GM20431 (cell line): Measurements from ENCODE around the gene ZNF219.
"Not testable (repeated sequence)": the region's sequence is repeated elsewhere in the genome, so short reads cannot be mapped to it uniquely, and the experiment has no call there.

ENCODE experiments used
- in situ Hi-C: fragments of 300-500 bp; cut with MseI, MboI; formaldehyde crosslinking; loops from one replicate; pipeline ENCODE4 v1.15.0; 2020; ENCODE audit warnings: low sequenced_read_pairs; ENCODE audit not compliant: unreplicated experiment

Gene ZNF219

DNA sequence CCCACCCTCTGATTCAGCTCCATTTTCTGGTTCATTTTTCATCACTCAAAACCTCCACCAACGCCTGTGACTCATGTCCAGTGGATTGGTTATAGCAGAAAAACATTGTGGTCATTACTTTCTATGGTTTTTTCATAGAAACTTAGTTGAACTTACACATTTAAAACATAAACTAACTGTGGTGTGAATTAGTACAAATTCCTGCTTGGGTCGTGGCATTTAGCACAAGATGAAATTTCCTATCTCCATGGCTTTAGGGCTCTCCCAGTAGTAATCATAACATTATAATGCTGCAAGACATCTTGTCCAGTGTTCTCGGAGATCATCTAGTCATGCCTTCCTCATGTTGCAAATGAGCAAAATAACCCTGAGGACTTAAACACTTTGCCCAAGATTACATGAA, 49.2 kb downstream of the ZNF219 start:
- in situ Hi-C loops = no loop called here

DNA sequence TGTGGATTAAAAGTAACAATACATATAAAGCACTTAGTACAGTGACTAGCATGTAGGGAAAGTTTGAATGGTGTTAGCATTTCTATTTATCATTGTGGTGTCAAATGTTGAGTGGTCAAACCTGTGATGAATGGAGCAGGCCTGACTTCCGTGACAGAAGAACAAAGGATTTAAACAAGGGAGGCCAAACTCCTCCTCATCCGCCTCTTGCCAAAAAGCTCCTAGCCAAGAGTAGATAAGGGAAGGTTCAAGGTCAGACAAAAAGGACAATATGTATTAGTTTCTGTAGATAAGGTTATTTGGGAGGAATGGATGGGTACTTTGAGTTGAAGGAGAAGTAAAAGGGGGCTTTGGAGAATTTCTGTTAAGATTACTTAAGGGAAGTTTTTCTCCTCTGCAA, 49.8 kb downstream of the ZNF219 start:
- in situ Hi-C loops = no loop called here

DNA sequence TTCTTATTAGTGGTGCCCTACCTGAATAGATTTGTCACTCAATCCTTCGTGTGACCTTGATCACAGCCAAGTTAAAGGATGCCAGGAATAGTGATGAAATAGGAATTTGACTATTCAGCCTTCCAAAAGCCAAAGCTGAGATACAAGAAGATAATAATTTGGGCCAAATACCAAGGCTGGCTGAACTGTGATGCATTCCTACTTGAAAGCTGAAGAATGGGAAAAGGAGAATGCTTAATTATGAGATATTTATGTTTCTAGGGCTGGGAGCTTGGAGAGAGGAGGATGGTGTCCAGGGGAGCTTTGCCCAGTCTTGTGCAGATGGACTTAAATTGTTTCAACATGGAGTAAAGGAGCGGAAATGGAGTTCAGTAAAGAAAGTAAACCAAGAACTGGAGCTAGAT, 51.1 kb downstream of the ZNF219 start:
- in situ Hi-C loops = no loop called here

DNA sequence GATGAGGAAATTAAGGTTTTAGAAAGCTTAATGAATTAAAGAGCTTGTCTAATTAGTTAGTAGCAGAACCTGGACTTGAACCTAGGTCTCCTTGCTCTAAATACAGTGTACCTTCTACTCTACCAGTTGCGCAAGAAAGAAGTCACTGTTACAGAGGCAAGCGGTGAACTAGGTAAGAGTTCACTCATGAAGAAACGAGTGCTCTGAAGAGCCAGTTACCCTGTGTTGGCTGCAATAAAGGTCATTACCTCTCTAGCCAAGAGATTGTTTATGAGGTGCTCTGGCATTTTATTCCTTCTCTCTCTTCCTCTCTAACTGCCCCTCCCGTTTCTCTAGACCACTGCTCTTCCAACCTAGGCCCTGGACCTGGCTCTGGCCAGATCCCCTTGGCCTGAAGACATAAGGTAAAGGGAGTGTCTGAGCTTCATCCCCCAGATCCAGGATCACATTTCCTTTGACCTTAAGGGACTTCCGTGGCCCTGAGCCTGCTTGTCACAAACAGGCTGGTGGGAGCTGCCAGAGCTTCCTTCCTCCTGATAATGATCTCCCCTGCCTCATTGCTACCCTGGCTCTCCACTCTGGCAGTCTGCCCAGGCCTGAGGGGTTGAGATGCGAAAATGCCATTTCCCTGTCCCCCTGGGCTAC, 54.4 kb downstream of the ZNF219 start:
- in situ Hi-C loops = no loop called here

DNA sequence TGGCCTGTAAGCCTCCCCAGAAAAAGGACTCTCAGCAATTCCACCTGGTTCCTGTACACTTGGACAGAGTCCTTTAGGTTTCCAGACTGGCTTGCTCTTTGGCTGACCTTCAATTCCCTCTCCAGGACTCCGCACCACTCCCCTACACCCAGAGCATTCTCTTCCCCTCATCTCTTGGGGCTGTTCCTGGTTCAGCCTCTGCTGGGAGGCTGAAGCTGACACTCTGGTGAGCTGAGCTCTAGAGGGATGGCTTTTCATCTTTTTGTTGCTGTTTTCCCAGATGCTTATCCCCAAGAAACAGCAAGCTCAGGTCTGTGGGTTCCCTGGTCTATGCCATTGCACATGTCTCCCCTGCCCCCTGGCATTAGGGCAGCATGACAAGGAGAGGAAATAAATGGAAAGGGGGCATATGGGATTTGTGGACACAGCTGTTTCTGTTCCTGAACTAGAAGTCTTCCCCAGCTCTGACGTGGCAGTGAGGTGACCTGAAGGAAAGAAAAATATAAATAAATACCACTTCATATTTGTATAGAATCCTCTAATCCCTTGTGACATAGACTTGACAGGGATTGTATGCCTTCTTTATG, 55.0 kb downstream of the ZNF219 start:
- in situ Hi-C loops = no loop called here

DNA sequence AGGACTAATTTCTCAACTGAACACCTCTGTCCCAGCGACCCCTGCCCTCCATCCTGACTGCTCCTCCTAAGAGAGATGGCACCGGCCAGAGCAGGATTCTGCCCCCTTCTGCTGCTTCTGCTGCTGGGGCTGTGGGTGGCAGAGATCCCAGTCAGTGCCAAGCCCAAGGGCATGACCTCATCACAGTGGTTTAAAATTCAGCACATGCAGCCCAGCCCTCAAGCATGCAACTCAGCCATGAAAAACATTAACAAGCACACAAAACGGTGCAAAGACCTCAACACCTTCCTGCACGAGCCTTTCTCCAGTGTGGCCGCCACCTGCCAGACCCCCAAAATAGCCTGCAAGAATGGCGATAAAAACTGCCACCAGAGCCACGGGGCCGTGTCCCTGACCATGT, 55.5 kb downstream of the ZNF219 start:
- in situ Hi-C loops = no loop called here

DNA sequence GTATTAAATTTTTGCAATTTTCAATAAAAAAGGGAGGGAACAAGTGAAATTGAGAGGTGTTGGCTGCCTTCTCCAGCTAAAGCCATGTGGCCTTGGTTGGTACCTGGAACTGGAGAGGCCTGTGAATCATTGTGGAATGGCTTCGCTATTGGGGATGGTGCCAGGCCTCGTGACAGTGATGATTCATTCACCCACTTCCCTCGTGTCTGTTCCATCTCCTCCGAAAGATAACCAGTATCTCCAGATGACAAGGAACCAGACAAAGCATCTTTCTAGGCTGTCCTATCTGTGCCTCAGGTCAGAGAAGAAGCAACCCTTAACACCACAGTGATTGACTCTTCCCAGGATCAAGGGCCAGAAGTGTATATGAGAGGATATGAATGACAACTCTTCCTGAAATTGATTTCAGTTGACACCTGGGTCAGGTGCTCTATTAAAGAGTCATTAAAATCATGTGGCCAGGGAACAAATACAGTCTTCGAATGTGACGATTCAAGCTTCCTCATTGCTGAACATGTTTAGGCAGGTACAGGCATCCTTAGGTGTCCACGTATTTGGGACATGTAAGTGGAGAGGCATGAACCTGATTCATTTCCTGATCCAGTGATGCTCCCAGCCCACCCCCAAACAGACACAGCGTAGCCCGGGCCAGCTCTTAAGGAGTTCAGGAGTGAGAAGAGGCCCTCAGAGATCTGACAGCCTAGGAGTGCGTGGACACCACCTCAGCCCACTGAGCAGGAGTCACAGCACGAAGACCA, 56.6 kb downstream of the ZNF219 start, which contains the start of gene RNASE7:
Gene RNASE7, plus strand, starts transcription at position 687 of the 758 bp plus-strand sequence. CDS start 631 bp downstream, outside the sequence.
- in situ Hi-C loops = no loop called here

DNA sequence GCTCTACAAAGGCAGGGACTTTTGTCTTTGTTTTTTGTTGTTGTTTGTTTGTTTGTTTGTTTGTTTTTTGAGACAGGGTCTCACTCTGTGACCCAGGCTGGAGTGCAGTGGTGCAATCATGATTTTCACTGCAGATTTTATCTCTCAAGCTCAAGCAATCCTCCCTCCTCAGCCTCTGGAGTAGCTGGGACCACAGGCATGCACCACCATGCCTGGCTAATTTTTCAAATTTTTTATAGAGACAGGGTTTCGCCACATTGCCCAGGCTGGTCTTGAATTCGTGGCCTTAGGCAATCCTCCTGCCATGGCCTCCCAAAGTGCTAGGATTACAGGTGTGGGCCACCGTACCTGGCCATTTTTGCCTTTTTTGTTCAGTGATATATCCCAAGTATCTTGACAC, 57.5 kb downstream of the ZNF219 start:
- in situ Hi-C loops = not testable (repeated sequence)

DNA sequence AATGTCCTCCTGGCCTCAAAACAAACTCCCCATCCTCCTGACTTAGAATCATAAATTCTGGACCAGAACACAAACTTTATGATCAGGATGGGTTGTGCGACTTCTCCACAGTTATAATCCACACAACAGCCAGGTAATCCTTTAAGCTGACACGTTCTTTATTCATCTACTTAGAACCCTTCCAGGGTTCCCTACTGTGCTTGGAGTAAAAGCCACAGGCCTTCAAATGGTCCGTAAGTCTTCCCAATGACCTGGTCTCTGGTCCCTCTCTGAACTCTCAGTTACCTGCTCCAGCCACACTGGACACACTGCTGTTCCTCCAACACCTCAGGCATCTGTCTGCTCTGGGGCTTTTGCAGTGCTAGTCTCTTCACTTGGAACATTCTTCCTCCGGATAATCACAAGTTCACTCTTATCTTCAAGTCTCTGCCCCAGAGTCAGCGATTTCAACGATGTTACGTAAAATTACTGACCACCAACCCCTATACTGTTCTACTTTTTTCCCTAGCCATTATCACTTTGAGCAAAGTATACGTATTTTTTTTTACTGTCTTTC, 58.0 kb downstream of the ZNF219 start:
- in situ Hi-C loops = no loop called here
